Pancreas (tissue), 10 donors: ENCODE measurements around the gene CLASP1. TPM values are rescaled to one million over a fixed set of nuclear protein-coding genes. Genes with fewer than 3 reads are reported as not detected.

Experiments used
- ATAC-seq, 4 donors: fragments of 200-7000 bp; cut with Tn5 transposase; one replicate each; pipeline versions ENCODE4 v1.8.0 to v1.9.1; 2020; ENCODE audit warnings: mild to moderate bottlenecking in 4 of 4, moderate library complexity in 4 of 4
- DNase-seq, 6 donors: peaks; one replicate each; pipeline ENCODE4 v3.0.0-alpha.2; 2020
- FAIRE-seq: peaks from 2 replicates; lab custom pipeline; 2012; peaks lifted over from hg19 to GRCh38; lab: Jason Lieb, UNC
- H3K27ac ChIP-seq, 4 donors: fragments of 200-600 bp; sonication (generic); 1 replicate in 3 of 4; 2 replicates in 1 of 4; pipeline versions ENCODE4 v1.5.0 to v1.8.0; 2020
- H3K27me3 ChIP-seq, 4 donors: fragments of 200-600 bp; one replicate each; pipeline ENCODE4 v1.8.0; 2021
- H3K36me3 ChIP-seq, 3 donors: fragments of 200-600 bp; sonication (generic) in 1 of 3; one replicate each; pipeline versions ENCODE4 v1.5.0 to v1.8.0; 2020 to 2021
- H3K4me1 ChIP-seq, 3 donors: fragments of 200-600 bp; one replicate each; pipeline ENCODE4 v1.8.0; 2021
- H3K4me3 ChIP-seq, 4 donors: fragments of 200-600 bp; sonication (generic) in 2 of 4; one replicate each; pipeline versions ENCODE4 v1.5.0 to v1.8.0; 2020 to 2021
- H3K9me3 ChIP-seq, 4 donors: fragments of 200-600 bp; one replicate each; pipeline ENCODE4 v1.8.0; 2021
- CTCF ChIP-seq, 4 donors: fragments of 200-600 bp; sonication (generic) in 3 of 4; IDR thresholded peaks; one replicate each; pipeline versions ENCODE4 v1.5.0 to v1.8.0; 2021; ENCODE audit warnings: antibody characterized with exemption in 4 of 4
- WGBS, 2 donors: extraction: QIAGEN DNeasy Blood & Tissue Kit; methylation state at CpG; one replicate each; pipeline ENCODE4 v1.1.7; 2013; 5-methylcytosine and 5-hydroxymethylcytosine counted together
- intact Hi-C, 3 donors: fragments of 100-400 bp; cut with DNase I; formaldehyde crosslinking; loops; one replicate each; pipeline versions ENCODE4 v1.11.1 to v1.14.2; 2022
- polyA plus RNA-seq, 2 donors: library from polyadenylated mRNA; stranded (reverse); fragments of 200-250 nt; gene quantifications; one replicate each; pipeline ENCODE4 v1.2.3, GENCODE V29; 2013
- total RNA-seq, 6 donors: library from RNA; stranded (reverse); fragmentation: NEBNext Ultra II Directional in 4 of 6; extraction: Animal tissue kit (Norgen Biotek cat#: 25700) in 4 of 6; gene quantifications; one replicate each; pipeline versions ENCODE4 v1.2.1 to v1.2.4, GENCODE V29; 2021 to 2023
- donor health status: healthy with polysubstance abuse.
- donor health status: DM: no; HTN: no; CAD: no; lungs with moderate emphysema.
- donor health status: DM: no; HTN: no; CAD: no.
- donor health status: control.
- donor health status: control.
- donor health status: Bipolar disorder and iron deficiency.
- donor health status: DM: yes; HTN: yes; CAD: no.
- donor health status: DM: no; HTN: no; CAD: no.
- donor health status: DM: no; HTN: no; CAD: no.
- donor health status: DM: yes; HTN: yes; CAD: no.

CLASP1 gene
- total and polyA plus RNA-seq, 8 donors, result 8.9 to 34.5 (median 21.3) TPM

DNA sequence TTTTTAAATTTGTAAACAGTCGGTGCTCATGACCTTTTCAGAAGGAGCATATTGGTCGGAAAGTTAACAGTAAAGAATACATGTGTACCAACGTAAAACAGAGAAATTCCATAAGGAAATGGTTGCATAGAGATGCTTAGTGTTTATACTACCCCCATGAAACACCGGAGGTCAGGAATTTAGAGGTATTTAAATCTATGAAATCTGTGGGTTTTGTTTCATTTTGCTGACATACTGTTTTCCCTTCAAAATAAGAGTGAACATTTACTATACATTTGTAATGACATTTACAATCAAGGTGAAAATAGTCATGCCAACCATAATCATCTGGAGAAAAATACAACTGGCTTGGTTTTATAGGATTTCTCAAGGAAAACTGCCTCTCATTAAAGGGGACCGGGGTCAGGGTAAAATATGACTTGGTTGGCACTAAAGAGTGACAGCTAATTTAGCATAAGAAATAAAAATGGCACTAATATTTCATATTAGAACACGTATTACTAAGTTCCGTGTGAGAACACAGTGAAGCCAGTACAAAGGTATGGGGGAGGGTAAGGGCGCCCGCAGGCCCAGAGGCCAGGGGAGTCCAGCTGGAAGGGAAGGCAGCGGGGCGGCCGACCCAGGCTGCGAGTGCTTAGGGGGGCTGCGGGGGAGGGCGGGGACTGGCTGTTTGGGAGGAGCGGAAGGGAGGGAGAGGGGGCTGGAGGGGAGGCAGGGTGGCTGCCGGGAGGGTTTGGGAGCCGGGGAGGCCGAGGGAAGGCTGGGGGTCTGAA is 119.6 kb downstream of the CLASP1 start:
- Histone ChIP-seq H3K27me3 (no peaks in the 10 kb centered on the region), H3K36me3 (peaks cover 0 to 6% (median 0%) of the 10 kb centered on the region in 3 donors), H3K27ac (peak overlapping the region; percentile 98 to 99 (median 98)), H3K9me3 (no peaks in the 10 kb centered on the region), H3K4me3 (peak overlapping the region; percentile 53 to 86 (median 76)), H3K4me1 (peaks cover 6 to 37% (median 17%) of the 10 kb centered on the region in 3 donors)
- ATAC-seq (peak; percentile 55 to 62 (median 58)), FAIRE-seq (no peak), DNase-seq (peak in 5 of 6 donors; percentile 54 to 89 (median 73))
- WGBS, 2 donors, result 3% methylated on average over 16 to 19 of the region's 19 CpGs
- no peak for TF ChIP-seq CTCF (IDR thresholded peaks at IDR 0.05)
- intact Hi-C loops, result loop anchor here in 1 of 3 donors (10.0 kb wide), 1 partner anchor 185 kb away; no protein-coding TSS in a partner anchor

DNA sequence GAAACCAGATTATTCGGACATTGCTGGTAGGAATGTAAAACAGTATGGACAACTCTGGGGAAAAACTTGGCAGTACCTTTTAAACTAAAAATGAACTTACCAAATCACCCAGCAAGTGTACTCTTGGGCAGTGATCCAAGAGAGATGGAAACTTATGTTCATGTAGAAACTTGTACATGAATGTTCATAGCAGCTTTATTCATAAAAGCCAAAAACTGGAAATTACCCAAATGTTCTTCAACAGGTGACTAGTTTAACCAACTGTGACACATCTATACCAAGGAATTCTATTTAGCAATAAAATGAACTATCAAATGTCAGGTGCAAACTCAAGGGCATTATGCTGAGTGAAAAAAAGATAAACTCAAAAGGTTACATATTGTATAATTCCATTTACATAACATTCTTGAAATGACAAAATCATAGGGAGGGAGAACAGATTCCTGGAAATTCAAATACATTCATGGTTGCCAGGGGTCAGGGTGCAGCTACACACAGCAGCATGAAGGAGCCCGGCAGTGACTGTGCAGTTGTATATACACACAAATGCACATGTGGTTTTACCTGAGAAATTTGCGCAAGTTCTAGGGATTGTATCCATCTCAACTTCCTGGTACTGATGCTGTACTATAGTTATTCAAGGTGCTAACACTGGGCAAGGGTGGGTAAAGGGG is 122.1 kb downstream of the CLASP1 start:
- intact Hi-C loops, result no loop called here
- no peaks in the 10 kb centered on the region for H3K27me3 ChIP-seq
- peaks cover 6 to 25% (median 8%) of the 10 kb centered on the region in 3 donors for H3K4me1 ChIP-seq
- DNase-seq (no peak), FAIRE-seq (no peak), ATAC-seq (no peak)
- WGBS, 2 donors, result 50 to 62% methylated on average over 3 of the region's 3 CpGs
- no peaks in the 10 kb centered on the region for H3K9me3 ChIP-seq
- no peak overlapping the region for H3K4me3 ChIP-seq
- H3K27ac ChIP-seq, result no peak overlapping the region
- TF ChIP-seq CTCF (IDR thresholded peaks at IDR 0.05), result no peak
- peaks cover 0 to 11% (median 6%) of the 10 kb centered on the region in 3 donors for H3K36me3 ChIP-seq

GRCh38 chr2:121524685-121525425 is 124.4 kb downstream of the CLASP1 start:
- WGBS, 2 donors, result 69 to 71% methylated on average over 9 of the region's 9 CpGs
- DNase-seq (no peak), ATAC-seq (no peak), FAIRE-seq (no peak)
- intact Hi-C loops, result no loop called here
- no peak for TF ChIP-seq CTCF (IDR thresholded peaks at IDR 0.05)
- H3K4me1 ChIP-seq, result peaks cover 6 to 20% (median 8%) of the 10 kb centered on the region in 3 donors
- no peaks in the 10 kb centered on the region for H3K27me3 ChIP-seq
- H3K4me3 ChIP-seq, result no peak overlapping the region
- H3K36me3 ChIP-seq, result peaks cover 0 to 11% (median 6%) of the 10 kb centered on the region in 3 donors
- no peaks in the 10 kb centered on the region for H3K9me3 ChIP-seq
- no peak overlapping the region for H3K27ac ChIP-seq

GRCh38 chr2:121521359-121521758 is 127.9 kb downstream of the CLASP1 start:
- Histone ChIP-seq H3K27me3 (no peaks in the 10 kb centered on the region), H3K27ac (no peak overlapping the region), H3K9me3 (no peaks in the 10 kb centered on the region), H3K4me1 (no peaks in the 10 kb centered on the region), H3K36me3 (peaks cover 0 to 14% (median 6%) of the 10 kb centered on the region in 3 donors), H3K4me3 (no peak overlapping the region)
- TF ChIP-seq CTCF (IDR thresholded peaks at IDR 0.05), result no peak
- intact Hi-C loops, result no loop called here
- FAIRE-seq (no peak), ATAC-seq (no peak), DNase-seq (no peak)
- WGBS, 2 donors, result 91 to 93% methylated on average over 10 of the region's 10 CpGs
